GM12864 (cell line): ENCODE results near the gene RPL22.

Source experiments
- DNase-seq: peaks from one replicate; pipeline ENCODE4 v3.0.0-alpha.2; 2011; ENCODE audit warnings: low read depth
- H3K4me3 ChIP-seq: 2 replicates; pipeline ENCODE4 v1.5.1; 2011; ENCODE audit warnings: mild to moderate bottlenecking, low read depth, low read length, control low read depth
- CTCF ChIP-seq: IDR thresholded peaks from 2 replicates; pipeline ENCODE4 v1.5.1; 2011; ENCODE audit warnings: low read depth, mild to moderate bottlenecking, moderate library complexity, low read length, control low read depth, inconsistent platforms; ENCODE audit errors: missing control alignments

Gene RPL22

GRCh38 chr1:6157132-6157527 is 42.3 kb downstream of the RPL22 start:
- DNase-seq = no peak
- H3K4me3 ChIP-seq = no peak overlapping the region
- no peak for TF ChIP-seq CTCF

- no peak for DNase-seq
- TF ChIP-seq CTCF = no peak
- no peak overlapping the region for H3K4me3 ChIP-seq
Measured at GRCh38 chr1:6154525-6155319, 44.7 kb downstream of the RPL22 start.

- no peak for TF ChIP-seq CTCF
- no peak for DNase-seq
- H3K4me3 ChIP-seq = no peak overlapping the region
Measured at GRCh38 chr1:6152882-6153281, 46.5 kb downstream of the RPL22 start.

GRCh38 chr1:6152181-6152580 is 47.2 kb downstream of the RPL22 start:
- no peak overlapping the region for H3K4me3 ChIP-seq
- DNase-seq = no peak
- no peak for TF ChIP-seq CTCF

GRCh38 chr1:6151291-6151822 is 48.0 kb downstream of the RPL22 start:
- no peak overlapping the region for H3K4me3 ChIP-seq
- no peak for DNase-seq
- TF ChIP-seq CTCF = no peak

- no peak for TF ChIP-seq CTCF
- DNase-seq = no peak
Measured at GRCh38 chr1:6150006-6150938, 49.1 kb downstream of the RPL22 start.

More at GRCh38 chr1:6150006-6150938, 49.1 kb downstream of the RPL22 start:
- H3K4me3 ChIP-seq = no peak overlapping the region
